Parathyroid adenoma (tissue), 2 donors: ENCODE data around the gene CCL27.
A peak's percentile ranks its signal among the peaks of the same experiment; 100 is the strongest.

ENCODE experiments used
- H2AFZ ChIP-seq: fragments of 300-600 bp; sonication (generic); one replicate; pipeline ENCODE4 v1.7.0; 2017; ENCODE audit warnings: antibody characterized with exemption, mild to moderate bottlenecking
- H3K27ac ChIP-seq: fragments of 300-600 bp; sonication (generic); one replicate; pipeline ENCODE4 v1.7.0; 2017
- H3K27me3 ChIP-seq: fragments of 300-600 bp; sonication (generic); one replicate; pipeline ENCODE4 v1.7.0; 2017; ENCODE audit warnings: low read length; ENCODE audit not compliant: control insufficient read depth, insufficient read depth
- H3K36me3 ChIP-seq: fragments of 300-600 bp; sonication (generic); one replicate; pipeline ENCODE4 v1.7.0; 2017; ENCODE audit warnings: low read length; ENCODE audit not compliant: control insufficient read depth, insufficient read depth
- H3K4me1 ChIP-seq: fragments of 300-600 bp; sonication (generic); one replicate; pipeline ENCODE4 v1.7.0; 2017; ENCODE audit warnings: control low read depth
- H3K4me2 ChIP-seq: fragments of 300-600 bp; sonication (generic); one replicate; pipeline ENCODE4 v1.7.0; 2017; ENCODE audit warnings: low read length
- H3K4me3 ChIP-seq: fragments of 300-600 bp; sonication (generic); one replicate; pipeline ENCODE4 v1.7.0; 2017; ENCODE audit warnings: low read depth, low read length
- H3K79me2 ChIP-seq: fragments of 300-600 bp; sonication (generic); one replicate; pipeline ENCODE4 v1.7.0; 2017; ENCODE audit warnings: control low read depth
- H3K9ac ChIP-seq: fragments of 300-600 bp; sonication (generic); one replicate; pipeline ENCODE4 v1.7.0; 2017; ENCODE audit warnings: mild to moderate bottlenecking
- H3K9me3 ChIP-seq: fragments of 300-600 bp; sonication (generic); one replicate; pipeline ENCODE4 v1.7.0; 2017; ENCODE audit warnings: low read length; ENCODE audit not compliant: control insufficient read depth
- TF ChIP-seq, protein P1 (sequence below): fragments of 300-600 bp; sonication (generic); IDR thresholded peaks from one replicate; pipeline ENCODE4 v1.7.0; 2017; ENCODE audit warnings: antibody characterized with exemption, mild to moderate bottlenecking
- donor health status: primary hyperparathyroidism.

CCL27 gene

GRCh38 chr9:34647651-34648050 is 14.8 kb downstream of the CCL27 start:
- TF ChIP-seq, protein P1, sequence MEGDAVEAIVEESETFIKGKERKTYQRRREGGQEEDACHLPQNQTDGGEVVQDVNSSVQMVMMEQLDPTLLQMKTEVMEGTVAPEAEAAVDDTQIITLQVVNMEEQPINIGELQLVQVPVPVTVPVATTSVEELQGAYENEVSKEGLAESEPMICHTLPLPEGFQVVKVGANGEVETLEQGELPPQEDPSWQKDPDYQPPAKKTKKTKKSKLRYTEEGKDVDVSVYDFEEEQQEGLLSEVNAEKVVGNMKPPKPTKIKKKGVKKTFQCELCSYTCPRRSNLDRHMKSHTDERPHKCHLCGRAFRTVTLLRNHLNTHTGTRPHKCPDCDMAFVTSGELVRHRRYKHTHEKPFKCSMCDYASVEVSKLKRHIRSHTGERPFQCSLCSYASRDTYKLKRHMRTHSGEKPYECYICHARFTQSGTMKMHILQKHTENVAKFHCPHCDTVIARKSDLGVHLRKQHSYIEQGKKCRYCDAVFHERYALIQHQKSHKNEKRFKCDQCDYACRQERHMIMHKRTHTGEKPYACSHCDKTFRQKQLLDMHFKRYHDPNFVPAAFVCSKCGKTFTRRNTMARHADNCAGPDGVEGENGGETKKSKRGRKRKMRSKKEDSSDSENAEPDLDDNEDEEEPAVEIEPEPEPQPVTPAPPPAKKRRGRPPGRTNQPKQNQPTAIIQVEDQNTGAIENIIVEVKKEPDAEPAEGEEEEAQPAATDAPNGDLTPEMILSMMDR: no peak
- peak overlapping the region; percentile 97 for H3K4me3 ChIP-seq
- H3K27me3 ChIP-seq: no peaks in the 10 kb centered on the region
- no peaks in the 10 kb centered on the region for H3K9me3 ChIP-seq
- no peaks in the 10 kb centered on the region for H3K36me3 ChIP-seq
- peak overlapping the region; percentile 100 for H3K4me2 ChIP-seq
- no peak overlapping the region for H2AFZ ChIP-seq
- peaks cover 6% of the 10 kb centered on the region for H3K4me1 ChIP-seq
- peak overlapping the region; percentile 75 for H3K27ac ChIP-seq
- no peak overlapping the region for H3K9ac ChIP-seq
- peaks cover 3% of the 10 kb centered on the region for H3K79me2 ChIP-seq

- peak overlapping the region; percentile 23 for H3K9ac ChIP-seq
- H3K79me2 ChIP-seq: peaks cover 3% of the 10 kb centered on the region
- peak overlapping the region; percentile 100 for H3K4me2 ChIP-seq
- H3K4me3 ChIP-seq: peak overlapping the region; percentile 97
- H3K4me1 ChIP-seq: peaks cover 6% of the 10 kb centered on the region
- peak overlapping the region; percentile 75 for H3K27ac ChIP-seq
- no peaks in the 10 kb centered on the region for H3K27me3 ChIP-seq
- H3K9me3 ChIP-seq: no peaks in the 10 kb centered on the region
- TF ChIP-seq, protein P1: no peak
- peak overlapping the region; percentile 76 for H2AFZ ChIP-seq
- no peaks in the 10 kb centered on the region for H3K36me3 ChIP-seq
Measured at GRCh38 chr9:34647084-34647403, 15.4 kb downstream of the CCL27 start.

DNA sequence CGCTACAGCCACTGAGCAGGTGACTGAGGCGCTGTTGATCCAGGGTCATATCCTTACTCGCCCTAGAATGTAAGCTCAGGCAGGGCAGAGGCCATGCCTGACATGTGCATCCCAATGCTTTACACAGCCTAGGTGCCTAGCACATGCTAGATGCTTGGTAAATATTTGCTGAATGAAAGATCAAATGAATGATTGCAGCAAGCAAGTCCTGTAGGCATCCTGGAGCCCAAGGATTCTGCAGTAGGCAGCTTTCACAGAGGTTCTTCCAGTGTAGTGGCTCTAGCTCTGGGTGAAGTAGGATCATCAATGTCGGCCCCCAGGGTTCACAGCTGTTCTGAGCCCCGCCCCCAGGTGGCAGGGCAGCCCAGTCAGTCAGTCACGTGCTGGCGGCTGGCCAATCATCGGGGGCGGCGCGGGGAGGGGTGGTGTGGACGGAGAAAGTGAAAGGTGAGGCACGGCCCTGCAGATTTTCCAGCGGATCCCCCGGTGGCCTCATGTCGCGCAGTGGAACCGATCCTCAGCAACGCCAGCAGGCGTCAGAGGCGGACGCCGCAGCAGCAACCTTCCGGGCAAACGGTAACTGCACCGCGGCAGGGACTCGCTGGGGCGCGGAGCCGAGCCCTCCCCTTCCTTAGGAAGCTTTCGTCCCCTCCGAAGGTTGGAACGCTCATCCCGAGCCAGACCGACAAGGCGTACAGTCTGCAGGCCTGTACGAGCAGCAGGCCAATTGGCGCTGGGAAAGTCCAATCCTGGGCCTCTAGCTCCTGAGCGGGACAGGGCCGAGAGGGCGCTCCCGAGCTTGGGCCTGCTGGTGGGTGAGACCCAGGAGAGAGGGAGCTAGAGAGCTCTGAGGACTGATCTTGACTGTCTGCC is 16.0 kb downstream of the CCL27 start, which contains the start of gene GALT:
Gene GALT (plus strand): TSS at position 465 of the 873 bp plus-strand sequence. CDS start 30 bp downstream, at position 495.
- TF ChIP-seq, protein P1: peak; percentile 18
- Histone ChIP-seq H2AFZ (peak within 1 kb of the TSS; percentile 76), H3K4me3 (peak within 1 kb of the TSS; percentile 97), H3K36me3 (no peaks in the 10 kb centered on the region), H3K4me1 (peaks cover 6% of the 10 kb centered on the region), H3K9me3 (no peaks in the 10 kb centered on the region), H3K27ac (peak within 1 kb of the TSS; percentile 75), H3K79me2 (peaks cover 3% of the 10 kb centered on the region), H3K9ac (peak within 1 kb of the TSS; percentile 23), H3K4me2 (peak within 1 kb of the TSS; percentile 100), H3K27me3 (no peaks in the 10 kb centered on the region)

DNA sequence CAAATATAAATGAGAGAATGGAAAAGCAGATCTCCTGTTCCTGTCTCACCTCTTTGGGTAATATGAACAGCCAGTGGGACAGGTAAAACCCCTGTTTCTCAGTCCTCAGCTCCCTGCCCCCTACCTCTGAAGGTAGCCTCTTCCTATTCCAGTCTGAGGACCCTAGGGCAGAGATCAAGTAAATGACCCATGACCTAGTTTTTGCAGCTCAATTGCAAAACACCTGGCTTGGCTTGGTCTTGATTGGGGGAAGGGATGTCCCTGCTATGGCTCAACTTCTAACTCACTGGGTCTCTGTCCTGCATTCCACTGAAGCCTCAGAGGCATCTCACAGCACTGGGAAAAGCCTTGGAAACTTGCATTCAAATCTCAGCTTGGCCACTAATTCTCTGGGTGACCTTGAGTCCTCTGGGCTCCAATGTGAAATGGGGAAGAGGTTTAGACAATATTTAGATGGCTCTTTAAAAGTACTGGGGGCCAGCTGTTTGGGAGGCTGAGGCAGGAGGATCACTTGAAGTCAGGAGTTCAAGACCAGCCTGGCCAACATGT is 17.6 kb downstream of the CCL27 start:
- Histone ChIP-seq H3K4me1 (peaks cover 6% of the 10 kb centered on the region), H3K4me3 (no peak overlapping the region), H3K4me2 (no peak overlapping the region), H3K79me2 (peaks cover 3% of the 10 kb centered on the region), H3K9me3 (no peaks in the 10 kb centered on the region), H3K27me3 (no peaks in the 10 kb centered on the region), H2AFZ (peak overlapping the region; percentile 42), H3K27ac (peak overlapping the region; percentile 19), H3K9ac (no peak overlapping the region), H3K36me3 (no peaks in the 10 kb centered on the region)
- TF ChIP-seq, protein P1: no peak
